Measurements from ENCODE around the gene SCMH1. TPM values are rescaled to one million over a fixed set of nuclear protein-coding genes. Genes with fewer than 3 reads are reported as not detected.

The SCMH1 gene
- total RNA-seq, 1 experiment from 2014 or later, result 42.7 TPM

GRCh38 chr1:41284121-41284520 is 42.0 kb upstream of the SCMH1 start:
- CTCF ChIA-PET, result interaction anchor here (1.0 to 2.2 kb wide), 2 partner anchors 38 to 78 kb away, joined by 3 to 6 read pairs; no protein-coding TSS in a partner anchor
- in situ Hi-C loops (cut with HindIII; ENCODE audit: low pct_unique_long_range_greater_than_20kb, low sequenced_read_pairs) (no loop called here), intact Hi-C loops (cut with micrococcal nuclease; ENCODE audit: unreplicated experiment) (loop anchor here (5.0 kb wide), 2 partner anchors 133 to 148 kb away; no protein-coding TSS in a partner anchor)
- H3K4me1 ChIP-seq (ENCODE audit: control insufficient read depth, insufficient read depth, low read length), result no peaks in the 10 kb centered on the region
- H3K4me3 ChIP-seq (ENCODE audit: low read depth in 2 of 2, low read length in 2 of 2), result no peak overlapping the region
- DNase-seq (ENCODE audit: low read depth, low spot score), result no peak
- peaks cover 14% of the 10 kb centered on the region for H3K27me3 ChIP-seq (ENCODE audit: control insufficient read depth, insufficient read depth, low read length)
- H3K9me3 ChIP-seq (ENCODE audit: control insufficient read depth, insufficient read depth, low read depth, low read length), result no peaks in the 10 kb centered on the region
- no TSS peak for BruUV-seq (replicated peaks)
- no peak for TF ChIP-seq CTCF (IDR thresholded peaks at IDR 0.05)
- no peak for TF ChIP-seq TCF7L2 (IDR thresholded peaks at IDR 0.05; ENCODE audit: low read depth, low read length)
- TF ChIP-seq SIN3A (IDR thresholded peaks at IDR 0.05; ENCODE audit: borderline replicate concordance, insufficient read depth, low read depth, low read length), result no peak
- TF ChIP-seq REST (IDR thresholded peaks at IDR 0.05; ENCODE audit: insufficient read depth in 1 of 2, low read depth in 2 of 2, low read length in 1 of 2), result no peak
- TF ChIP-seq POLR2AphosphoS5 (IDR thresholded peaks at IDR 0.05; ENCODE audit: low read depth, low read length), result no peak
- ATAC-seq, result no peak
- POLR2A ChIA-PET, result no interaction called here
- no peaks in the 10 kb centered on the region for H3K36me3 ChIP-seq (ENCODE audit: control insufficient read depth, insufficient read depth, low read length)
- no peak overlapping the region for H3K27ac ChIP-seq (ENCODE audit: low read length)

GRCh38 chr1:41282679-41283317 is 40.7 kb upstream of the SCMH1 start:
- peak; percentile 95 for TF ChIP-seq CTCF (IDR thresholded peaks at IDR 0.05)
- TF ChIP-seq SIN3A (IDR thresholded peaks at IDR 0.05; ENCODE audit: borderline replicate concordance, insufficient read depth, low read depth, low read length), result no peak
- POLR2A ChIA-PET, result interaction anchor here (0.6 kb wide), 1 partner anchor 141 kb away, joined by 5 read pairs; no protein-coding TSS in a partner anchor
- DNase-seq (ENCODE audit: low read depth, low spot score) (no peak), ATAC-seq (peak; percentile 84)
- in situ Hi-C loops (cut with HindIII; ENCODE audit: low pct_unique_long_range_greater_than_20kb, low sequenced_read_pairs) (no loop called here), intact Hi-C loops (cut with micrococcal nuclease; ENCODE audit: unreplicated experiment) (loop anchor here (5.0 kb wide), 2 partner anchors 135 to 150 kb away; no protein-coding TSS in a partner anchor)
- BruUV-seq (replicated peaks), result no TSS peak
- no peaks in the 10 kb centered on the region for H3K4me1 ChIP-seq (ENCODE audit: control insufficient read depth, insufficient read depth, low read length)
- CTCF ChIA-PET, result interaction anchor here (0.5 to 2.2 kb wide), 8 partner anchors 12 to 150 kb away, joined by 3 to 9 read pairs (median 4); no protein-coding TSS in a partner anchor
- H3K4me3 ChIP-seq (ENCODE audit: low read depth in 2 of 2, low read length in 2 of 2), result no peak overlapping the region
- peaks cover 14% of the 10 kb centered on the region for H3K27me3 ChIP-seq (ENCODE audit: control insufficient read depth, insufficient read depth, low read length)
- no peaks in the 10 kb centered on the region for H3K9me3 ChIP-seq (ENCODE audit: control insufficient read depth, insufficient read depth, low read depth, low read length)
- no peak overlapping the region for H3K27ac ChIP-seq (ENCODE audit: low read length)
- no peaks in the 10 kb centered on the region for H3K36me3 ChIP-seq (ENCODE audit: control insufficient read depth, insufficient read depth, low read length)

Data from Panc1 (cell line).